CD4-positive, alpha-beta T cell (primary cell): Measurements from ENCODE around the gene FHL3. TPM values are rescaled to one million over a fixed set of nuclear protein-coding genes. Genes with fewer than 3 reads are reported as not detected.
A peak's percentile ranks its signal among the peaks of the same experiment; 100 is the strongest.

Experiments used
- ATAC-seq: fragments of 200-7000 bp; cut with Tn5 transposase; one replicate; pipeline ENCODE4 v1.10.0; 2022; ENCODE audit warnings: mild to moderate bottlenecking; ENCODE audit not compliant: poor library complexity
- CTCF ChIA-PET: fragments of 350-600 bp; sonication (Branson Sonifier 250); formaldehyde crosslinking; loops from one replicate; lab custom pipeline; 2021; ENCODE audit warnings: antibody characterized with exemption, inconsistent platforms; lab: Charles Lee
- POLR2A ChIA-PET: fragments of 350-600 bp; sonication (Branson Sonifier 250); formaldehyde crosslinking; loops from one replicate; lab custom pipeline; 2021; ENCODE audit warnings: antibody characterized with exemption, inconsistent platforms; lab: Charles Lee
- DNase-seq, 14 experiments: peaks; one replicate each; pipeline ENCODE4 v3.0.0-alpha.2; 2013 to 2020; ENCODE audit warnings: mixed read lengths in 2 of 14
- H3K27ac ChIP-seq, 2 donors: one replicate each; pipeline versions ENCODE4 v1.5.1 to v1.7.0; 2013; ENCODE audit warnings: low read length in 2 of 2, low read depth in 1 of 2, mild to moderate bottlenecking in 1 of 2
- H3K27me3 ChIP-seq, 2 experiments: 1 replicate in 1 of 2; 2 replicates in 1 of 2; pipeline versions ENCODE4 v1.6.1 to v1.7.0; 2013; ENCODE audit warnings: low read length in 2 of 2, control low read depth in 1 of 2, mild to moderate bottlenecking in 1 of 2, moderate library complexity in 1 of 2; ENCODE audit not compliant: insufficient read depth in 2 of 2, control insufficient read depth in 1 of 2
- H3K36me3 ChIP-seq: one replicate; pipeline ENCODE4 v1.6.1; 2013; ENCODE audit warnings: low read length, control low read depth; ENCODE audit not compliant: insufficient read depth
- H3K4me1 ChIP-seq: one replicate; pipeline ENCODE4 v1.6.1; 2013; ENCODE audit warnings: low read length, control low read depth; ENCODE audit not compliant: insufficient read depth
- H3K4me3 ChIP-seq: one replicate; pipeline ENCODE4 v1.5.1; 2013; ENCODE audit warnings: mild to moderate bottlenecking, low read length, moderate library complexity
- H3K9me3 ChIP-seq, 2 experiments: 1 replicate in 1 of 2; 2 replicates in 1 of 2; pipeline versions ENCODE4 v1.6.1 to v1.7.0; 2013; ENCODE audit warnings: low read length in 2 of 2, mild to moderate bottlenecking in 2 of 2, control low read depth in 1 of 2, moderate library complexity in 1 of 2; ENCODE audit not compliant: control insufficient read depth in 1 of 2, insufficient read depth in 1 of 2
- H3K27ac Mint-ChIP-seq: one replicate; pipeline ENCODE4 v1.8.0; 2020; ENCODE audit warnings: mixed read lengths
- H3K27me3 Mint-ChIP-seq: one replicate; pipeline ENCODE4 v1.8.0; 2021; ENCODE audit warnings: mixed read lengths
- H3K36me3 Mint-ChIP-seq: one replicate; pipeline ENCODE4 v1.8.0; 2021; ENCODE audit warnings: low read depth, mixed read lengths
- H3K4me1 Mint-ChIP-seq: one replicate; pipeline ENCODE4 v1.8.0; 2021; ENCODE audit warnings: low read depth, mixed read lengths
- H3K4me3 Mint-ChIP-seq: one replicate; pipeline ENCODE4 v1.8.0; 2020; ENCODE audit warnings: mild to moderate bottlenecking, mixed read lengths
- H3K9me3 Mint-ChIP-seq: one replicate; pipeline ENCODE4 v1.8.0; 2020; ENCODE audit warnings: mixed read lengths
- CTCF ChIP-seq: fragments of 200-600 bp; IDR thresholded peaks from one replicate; pipeline ENCODE4 v1.8.0; 2022; ENCODE audit warnings: antibody characterized with exemption, mild to moderate bottlenecking
- intact Hi-C, 2 experiments: fragments of 100-400 bp; cut with DNase I in 1 of 2; cut with micrococcal nuclease in 1 of 2; formaldehyde crosslinking; loops; one replicate each; pipeline versions ENCODE4 v1.15.1 to v1.9.0; 2023 to 2025; cut with DNase I, micrococcal nuclease
- total RNA-seq, 174 experiments: library from RNA in 2 of 174; stranded (reverse) in 2 of 174; gene quantifications; one replicate each; pipeline ENCODE4 v1.2.3 and lab custom pipeline; 2021 to 2026

FHL3 gene
- total RNA-seq, 2 experiments from 2014 or later, result 3.4 to 3.7 TPM

GRCh38 chr1:38044221-38045215 lies 39.2 kb upstream of the FHL3 start:
- Mint-ChIP-seq H3K9me3 (no peaks in the 10 kb centered on the region), H3K27me3 (peaks cover 62% of the 10 kb centered on the region), H3K4me1 (peaks cover 12% of the 10 kb centered on the region), H3K27ac (no peak overlapping the region), H3K4me3 (peak overlapping the region; percentile 85), H3K36me3 (no peaks in the 10 kb centered on the region)
- ATAC-seq (no peak), DNase-seq (peak in 1 of 14 experiments; percentile 14)
- H3K27me3 ChIP-seq, result peaks cover 47 to 55% of the 10 kb centered on the region in 2 experiments
- POLR2A ChIA-PET, result no interaction called here
- intact Hi-C loops, result no loop called here
- no peaks in the 10 kb centered on the region for H3K36me3 ChIP-seq
- CTCF ChIA-PET, result interaction anchor here (0.7 kb wide), 1 partner anchor 572 kb away, joined by 4 read pairs; no protein-coding TSS in a partner anchor
- peaks cover 30% of the 10 kb centered on the region for H3K4me1 ChIP-seq
- no peak overlapping the region for H3K27ac ChIP-seq
- H3K9me3 ChIP-seq, result peaks cover 0 to 13% of the 10 kb centered on the region in 2 experiments
- H3K4me3 ChIP-seq, result peak overlapping the region; percentile 41
- TF ChIP-seq CTCF, result no peak

GRCh38 chr1:38043036-38043747 lies 37.9 kb upstream of the FHL3 start:
- Mint-ChIP-seq H3K27ac (no peak overlapping the region), H3K27me3 (peaks cover 72% of the 10 kb centered on the region), H3K4me3 (peak overlapping the region; percentile 23), H3K9me3 (no peaks in the 10 kb centered on the region), H3K4me1 (peaks cover 12% of the 10 kb centered on the region), H3K36me3 (no peaks in the 10 kb centered on the region)
- H3K4me1 ChIP-seq, result peaks cover 30% of the 10 kb centered on the region
- H3K9me3 ChIP-seq, result peaks cover 0 to 13% of the 10 kb centered on the region in 2 experiments
- H3K27me3 ChIP-seq, result peaks cover 51 to 55% of the 10 kb centered on the region in 2 experiments
- no peak for TF ChIP-seq CTCF
- H3K4me3 ChIP-seq, result no peak overlapping the region
- ChIA-PET POLR2A (no interaction called here), CTCF (no interaction called here)
- DNase-seq (no peak), ATAC-seq (no peak)
- intact Hi-C loops, result no loop called here
- H3K27ac ChIP-seq, result no peak overlapping the region
- H3K36me3 ChIP-seq, result no peaks in the 10 kb centered on the region

DNA sequence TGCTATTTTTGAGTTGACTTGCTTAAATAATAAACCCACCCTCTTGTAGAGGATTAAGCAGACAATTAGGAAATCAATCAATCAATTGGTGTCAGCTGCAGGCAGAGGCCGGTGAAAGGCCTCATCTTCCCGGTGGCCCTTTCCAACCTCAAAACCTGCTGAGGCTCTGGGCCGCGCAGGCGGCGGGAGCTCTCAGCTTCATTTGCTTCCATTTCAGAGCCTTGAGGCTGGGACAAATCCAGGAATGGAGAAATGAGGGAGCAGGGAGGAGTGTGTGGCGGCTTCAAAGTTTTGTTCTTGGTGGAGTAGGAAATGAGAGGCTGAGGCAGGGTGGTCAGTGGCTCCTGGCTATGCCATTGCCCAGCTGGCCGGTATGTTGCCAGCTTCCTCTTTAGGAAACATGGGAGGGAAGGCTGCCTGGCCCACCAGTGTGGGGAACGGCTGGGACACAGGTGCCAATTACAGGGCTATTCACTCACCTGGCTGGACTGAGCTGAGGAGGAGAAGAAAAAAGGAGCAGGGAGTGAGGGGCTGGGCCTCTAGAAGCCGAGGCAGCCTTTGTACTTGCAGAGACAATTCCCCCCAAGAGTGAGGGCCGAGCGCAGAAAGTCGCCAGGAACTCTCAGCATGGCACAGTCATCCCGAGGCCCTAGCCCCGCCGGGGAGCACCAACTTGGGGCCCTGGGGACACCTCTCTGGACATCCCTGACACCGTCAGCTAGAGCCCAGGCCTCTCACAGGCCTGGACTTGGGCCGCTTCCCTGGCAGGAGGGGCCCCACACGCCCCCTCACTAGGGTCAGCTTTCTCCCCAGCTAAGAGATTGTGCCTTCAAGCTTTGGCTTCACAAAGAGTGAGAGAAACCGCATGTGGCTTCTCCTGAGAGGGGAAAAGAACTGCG lies 36.9 kb upstream of the FHL3 start:
- H3K36me3 Mint-ChIP-seq, result no peaks in the 10 kb centered on the region
- H3K9me3 ChIP-seq, result peaks cover 0 to 8% of the 10 kb centered on the region in 2 experiments
- no peaks in the 10 kb centered on the region for H3K36me3 ChIP-seq
- ChIA-PET POLR2A (no interaction called here), CTCF (no interaction called here)
- ATAC-seq (no peak), DNase-seq (no peak)
- H3K27me3 Mint-ChIP-seq, result peaks cover 67% of the 10 kb centered on the region
- H3K4me3 Mint-ChIP-seq, result peak overlapping the region; percentile 54
- H3K4me3 ChIP-seq, result no peak overlapping the region
- no peaks in the 10 kb centered on the region for H3K9me3 Mint-ChIP-seq
- no peak for TF ChIP-seq CTCF
- no peak overlapping the region for H3K27ac ChIP-seq
- intact Hi-C loops, result no loop called here
- H3K27me3 ChIP-seq, result peaks cover 49 to 55% of the 10 kb centered on the region in 2 experiments
- no peak overlapping the region for H3K27ac Mint-ChIP-seq
- peaks cover 24% of the 10 kb centered on the region for H3K4me1 ChIP-seq
- peaks cover 12% of the 10 kb centered on the region for H3K4me1 Mint-ChIP-seq
